GM23338 (cell line): Measurements from ENCODE around the gene LGALS1. TPM values are rescaled to one million over a fixed set of nuclear protein-coding genes. Genes with fewer than 3 reads are reported as not detected.
A peak's percentile ranks its signal among the peaks of the same experiment; 100 is the strongest.

Experiments used
- ATAC-seq: fragments of 200-7000 bp; cut with Tn5 transposase; 3 replicates; pipeline ENCODE4 v1.9.1; 2020
- DNase-seq: peaks from one replicate; pipeline ENCODE4 v3.0.0-alpha.2; 2015; ENCODE audit warnings: low spot score
- H2AFZ ChIP-seq: fragments of 200-600 bp; sonication (generic); 2 replicates; pipeline ENCODE4 v1.8.0; 2016; ENCODE audit warnings: antibody characterized with exemption, mild to moderate bottlenecking, moderate library complexity
- H3F3A ChIP-seq: fragments of 200-600 bp; sonication (generic); replicated peaks from 2 replicates; pipeline ENCODE4 v1.8.0; 2017; ENCODE audit warnings: antibody characterized with exemption, mixed run types, low read depth
- H3K27ac ChIP-seq: fragments of 200-600 bp; sonication (generic); 2 replicates; pipeline ENCODE4 v1.6.1; 2016; ENCODE audit warnings: low read depth
- H3K27me3 ChIP-seq: fragments of 200-600 bp; sonication (generic); 2 replicates; pipeline ENCODE4 v1.8.0; 2016; ENCODE audit warnings: mild to moderate bottlenecking, mixed run types, moderate library complexity; ENCODE audit not compliant: insufficient read depth
- H3K36me3 ChIP-seq: fragments of 200-600 bp; sonication (generic); 2 replicates; pipeline ENCODE4 v1.8.0; 2016; ENCODE audit warnings: mild to moderate bottlenecking; ENCODE audit not compliant: insufficient read depth
- H3K4me1 ChIP-seq: fragments of 200-600 bp; sonication (generic); 2 replicates; pipeline ENCODE4 v1.8.0; 2016; ENCODE audit warnings: mild to moderate bottlenecking, moderate library complexity; ENCODE audit not compliant: insufficient read depth
- H3K4me2 ChIP-seq: fragments of 200-600 bp; sonication (generic); 2 replicates; pipeline ENCODE4 v1.7.1; 2017; ENCODE audit warnings: mixed run types
- H3K4me3 ChIP-seq: fragments of 200-600 bp; sonication (generic); 2 replicates; pipeline ENCODE4 v1.6.1; 2016; ENCODE audit warnings: mixed run types
- H3K79me2 ChIP-seq: fragments of 200-600 bp; sonication (generic); replicated peaks from 2 replicates; pipeline ENCODE4 v1.8.0; 2017; ENCODE audit warnings: mild to moderate bottlenecking; ENCODE audit not compliant: insufficient read depth
- H3K9me2 ChIP-seq: fragments of 200-600 bp; sonication (generic); 2 replicates; pipeline ENCODE4 v1.8.0; 2017; ENCODE audit not compliant: insufficient read depth
- H4K20me1 ChIP-seq: fragments of 200-600 bp; sonication (generic); replicated peaks from 2 replicates; pipeline ENCODE4 v1.8.0; 2017; ENCODE audit warnings: mild to moderate bottlenecking; ENCODE audit not compliant: insufficient read depth
- H3K27ac Mint-ChIP-seq: 2 replicates; pipeline ENCODE4 v1.8.0; 2020; ENCODE audit warnings: inconsistent platforms, mild to moderate bottlenecking, moderate library complexity, mixed read lengths
- H3K27me3 Mint-ChIP-seq: 3 replicates; pipeline ENCODE4 v1.8.0; 2022; ENCODE audit warnings: low read depth, mild to moderate bottlenecking, moderate library complexity, mixed read lengths, inconsistent platforms; ENCODE audit not compliant: insufficient read depth, poor library complexity
- H3K36me3 Mint-ChIP-seq: 3 replicates; pipeline ENCODE4 v1.8.0; 2021; ENCODE audit warnings: low read depth, mild to moderate bottlenecking, inconsistent platforms, moderate library complexity, mixed read lengths
- H3K4me1 Mint-ChIP-seq: 3 replicates; pipeline ENCODE4 v1.8.0; 2020; ENCODE audit warnings: mild to moderate bottlenecking, inconsistent platforms, mixed read lengths
- H3K4me3 Mint-ChIP-seq: 3 replicates; pipeline ENCODE4 v1.8.0; 2021; ENCODE audit warnings: moderate library complexity, mild to moderate bottlenecking, inconsistent platforms, mixed read lengths
- H3K9me3 Mint-ChIP-seq: 3 replicates; pipeline ENCODE4 v1.8.0; 2020; ENCODE audit warnings: moderate library complexity, mild to moderate bottlenecking, inconsistent platforms, mixed read lengths
- CREB1 ChIP-seq: fragments of 250-450 bp; sonication (Bioruptor Pico); IDR thresholded peaks from 2 replicates; pipeline ENCODE4 v1.5.0; 2020; ENCODE audit warnings: low read depth, mild to moderate bottlenecking, moderate library complexity
- CTCF ChIP-seq, 2 experiments: fragments of 200-600 bp in 1 of 2; sonication (generic) in 1 of 2; conservative IDR thresholded peaks; 2 replicates each; pipeline versions ENCODE4 v1.5.1 to v1.6.1; 2016 to 2017; ENCODE audit warnings: antibody characterized with exemption in 2 of 2, low read depth in 2 of 2, mild to moderate bottlenecking in 2 of 2, moderate library complexity in 1 of 2
- NANOG ChIP-seq: IDR thresholded peaks from 2 replicates; pipeline ENCODE4 v1.6.1; 2016; ENCODE audit warnings: antibody characterized with exemption, borderline replicate concordance
- REST ChIP-seq: IDR thresholded peaks from one replicate; pipeline ENCODE4 v1.6.1; 2018; ENCODE audit warnings: antibody characterized with exemption; ENCODE audit not compliant: unreplicated experiment
- STAT1 ChIP-seq: IDR thresholded peaks from one replicate; pipeline ENCODE4 v1.6.1; 2016; ENCODE audit warnings: antibody characterized with exemption; ENCODE audit not compliant: unreplicated experiment
- ZNF462 ChIP-seq: fragments of 250-450 bp; sonication (Bioruptor Pico); IDR thresholded peaks from 2 replicates; pipeline ENCODE4 v1.5.0; 2020; ENCODE audit warnings: mild to moderate bottlenecking, moderate library complexity
- polyA plus RNA-seq: library from polyadenylated mRNA; unstranded; fragments of >200 nt; fragmentation: Nextera tagmentation; extraction: Ambion mirVana; gene quantifications from 2 replicates; pipeline ENCODE4 v1.2.1, GENCODE V29; 2016
- total RNA-seq: library from RNA; depleted of rRNA; stranded (reverse); fragments of >200 nt; shearing (Covaris generic); gene quantifications from 2 replicates; pipeline ENCODE4 v1.2.3, GENCODE V29; 2014

The LGALS1 gene
- total and polyA plus RNA-seq, 2 experiments from 2014 or later: 31.2 to 62.5 TPM

DNA sequence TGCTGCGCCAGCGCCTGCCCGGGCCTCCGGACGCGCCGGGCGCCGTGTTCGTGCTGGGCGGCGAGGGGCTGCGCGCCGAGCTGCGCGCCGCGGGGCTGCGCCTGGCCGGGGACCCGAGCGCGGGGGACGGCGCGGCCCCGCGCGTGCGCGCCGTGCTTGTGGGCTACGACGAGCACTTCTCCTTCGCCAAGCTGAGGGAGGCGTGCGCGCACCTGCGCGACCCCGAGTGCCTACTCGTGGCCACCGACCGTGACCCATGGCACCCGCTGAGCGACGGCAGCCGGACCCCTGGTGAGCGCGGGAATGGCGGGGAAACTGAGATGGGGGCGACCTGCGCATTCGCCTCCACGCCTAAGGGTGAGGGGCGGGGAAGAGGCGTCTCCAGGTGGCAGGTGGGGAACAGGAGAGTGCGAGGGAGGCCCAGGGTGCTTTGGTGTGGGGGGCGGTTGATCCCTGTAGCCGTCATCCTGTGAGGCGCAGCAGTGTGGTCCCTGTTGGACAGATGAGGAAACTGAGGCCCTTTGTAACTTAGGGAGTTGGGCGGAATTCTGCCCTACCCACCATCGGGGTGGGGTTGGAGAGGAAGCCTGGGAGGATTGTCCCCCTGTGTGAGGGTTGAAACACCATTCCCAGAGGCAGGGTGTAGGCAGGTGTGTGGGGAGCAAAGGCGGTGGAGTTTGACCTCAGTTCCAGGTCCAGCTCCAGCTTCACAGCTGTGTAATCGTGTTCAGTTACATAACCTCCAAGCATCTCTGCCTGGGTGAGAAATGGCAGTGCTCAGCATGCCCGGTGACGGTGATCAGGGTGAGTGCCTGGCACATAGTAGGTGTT, 16.2 kb upstream of the LGALS1 start (continued):
- no peak for TF ChIP-seq REST

- H3K9me2 ChIP-seq: no peaks in the 10 kb centered on the region
- H3K9me3 Mint-ChIP-seq: no peaks in the 10 kb centered on the region; the same call in 2 of the 3 replicates
- H3K79me2 ChIP-seq: peaks cover 59% of the 10 kb centered on the region
- H3K4me1 Mint-ChIP-seq: peaks cover 25% of the 10 kb centered on the region
- H4K20me1 ChIP-seq: peaks cover 30% of the 10 kb centered on the region
- H3K27ac ChIP-seq: no peak overlapping the region
- H3F3A ChIP-seq: peaks cover 15% of the 10 kb centered on the region; the same call in 1 of the 2 replicates
- H3K27me3 ChIP-seq: no peaks in the 10 kb centered on the region
- peak overlapping the region; percentile 89 for H3K4me3 Mint-ChIP-seq
- no peak for DNase-seq
- H3K36me3 ChIP-seq: no peaks in the 10 kb centered on the region
- peaks cover 5% of the 10 kb centered on the region; the same call in 1 of the 2 replicates for H3K4me1 ChIP-seq
- H3K27me3 Mint-ChIP-seq: peaks cover 11% of the 10 kb centered on the region
- peaks cover 8% of the 10 kb centered on the region for H3K36me3 Mint-ChIP-seq
- ATAC-seq: no peak
- H3K27ac Mint-ChIP-seq: no peak overlapping the region
- no peak overlapping the region for H2AFZ ChIP-seq
- H3K4me3 ChIP-seq: peak overlapping the region; percentile 78
- peak overlapping the region; percentile 94 for H3K4me2 ChIP-seq
- no peak for TF ChIP-seq STAT1
- TF ChIP-seq ZNF462: no peak
- no peak for TF ChIP-seq REST
- TF ChIP-seq CTCF (conservative IDR thresholded peaks at IDR 0.05; ENCODE audit: low read depth in 2 of 2): no peak
- no peak for TF ChIP-seq NANOG
- no peak for TF ChIP-seq CREB1
Measured at GRCh38 chr22:37659897-37660708, 15.3 kb upstream of the LGALS1 start.
